Fibroblast of upper back skin (primary cell): ENCODE measurements around the gene ZNF280A.

Experiments used
- DNase-seq: peaks from one replicate; pipeline ENCODE4 v3.0.0-alpha.2; 2013

Gene ZNF280A

GRCh38 chr22:22520020-22520656, at the start of gene ZNF280A:
TSS of gene ZNF280A (minus strand) at chr22:22520270. CDS start at chr22:22515630, 4,640 bp downstream.
- peak; percentile 14 for DNase-seq

- no peak for DNase-seq
Observed at GRCh38 chr22:22569218-22569617, 49.1 kb upstream of the ZNF280A start.

GRCh38 chr22:22565981-22566380, 45.9 kb upstream of the ZNF280A start:
- DNase-seq, result peak; percentile 3

DNA sequence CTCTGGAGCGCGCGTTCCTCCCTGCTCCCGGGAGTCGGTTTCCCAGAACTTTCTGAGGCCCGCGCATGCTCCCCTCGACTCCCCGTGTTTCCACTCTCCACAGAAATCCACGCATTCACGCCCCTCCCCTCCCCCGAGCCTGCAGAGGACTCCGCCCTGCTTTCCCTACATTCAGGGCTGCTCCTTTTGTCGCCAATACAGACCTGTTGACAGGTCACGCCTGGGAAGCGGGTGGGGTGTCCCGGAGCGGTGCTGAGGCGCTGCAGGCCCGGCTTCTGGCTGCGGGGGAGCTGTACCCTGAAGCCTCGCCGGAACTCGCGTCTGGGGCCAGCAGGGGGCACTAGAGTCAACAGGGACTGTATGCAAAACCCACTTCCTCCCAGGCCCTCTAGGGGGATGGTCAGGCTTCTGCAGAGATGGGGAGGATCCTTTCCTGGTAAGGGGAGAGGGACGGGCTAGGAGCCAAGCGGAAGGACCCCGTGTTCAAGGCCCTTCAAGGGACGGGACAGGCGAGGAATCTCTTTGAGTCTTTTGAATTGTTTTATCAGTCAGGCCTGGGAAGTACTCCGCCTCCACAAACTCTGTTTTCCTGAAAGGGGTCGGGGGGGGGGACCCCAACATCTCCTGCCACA, 39.0 kb upstream of the ZNF280A start, which contains the start of gene PRAME:
Gene PRAME (minus strand): TSS at position 294 of the 632 bp plus-strand sequence. CDS start 2,433 bp downstream, outside the sequence.
- peak; percentile 1 for DNase-seq

DNA sequence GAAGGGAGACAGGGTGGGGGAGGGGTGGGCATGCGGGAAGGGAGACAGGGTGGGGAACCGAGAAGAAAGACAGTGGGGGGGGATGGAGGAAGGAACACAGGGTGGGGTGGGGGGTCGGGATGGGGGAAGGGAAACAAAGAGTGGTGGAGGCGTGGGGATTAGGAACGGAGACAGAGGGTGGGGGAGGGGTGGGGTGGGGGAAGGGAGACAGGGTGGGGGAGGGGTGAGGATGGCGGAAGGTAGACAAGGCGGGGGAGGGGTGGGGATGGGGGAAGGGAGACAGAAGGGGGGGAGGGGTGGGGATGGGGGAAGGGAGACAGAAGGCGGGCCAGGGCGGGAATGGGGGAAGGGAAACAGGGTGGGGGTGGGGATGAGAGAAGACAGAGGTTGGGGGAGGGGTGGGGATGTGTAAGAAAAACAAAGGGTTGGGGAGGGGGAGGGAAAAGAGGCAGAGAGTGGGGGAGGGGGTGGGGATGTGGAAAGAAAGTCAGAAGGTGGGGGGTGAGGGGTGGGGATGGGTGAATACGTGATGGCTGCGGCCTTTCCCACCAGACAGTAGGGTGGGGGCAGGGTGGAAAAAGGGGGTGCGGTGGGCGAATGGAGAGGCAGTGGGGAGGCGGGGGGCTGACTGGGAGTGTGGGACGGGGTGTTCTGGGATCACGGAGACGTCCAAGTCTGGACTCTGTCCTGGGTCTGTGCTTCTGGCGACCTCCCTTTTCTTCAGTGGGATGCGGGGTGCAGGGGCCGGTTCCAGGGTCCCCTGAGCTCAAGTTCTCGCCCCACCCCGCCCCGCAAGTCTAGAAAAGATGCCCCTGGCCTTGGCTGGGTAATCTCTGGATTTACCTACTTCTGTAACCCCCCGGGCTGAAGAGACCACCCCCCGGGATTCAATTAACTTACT, 38.3 kb upstream of the ZNF280A start:
- DNase-seq, result no peak

GRCh38 chr22:22556995-22557925, 37.2 kb upstream of the ZNF280A start:
- no peak for DNase-seq

- DNase-seq, result no peak
Observed at GRCh38 chr22:22556578-22556977, 36.5 kb upstream of the ZNF280A start.

DNA sequence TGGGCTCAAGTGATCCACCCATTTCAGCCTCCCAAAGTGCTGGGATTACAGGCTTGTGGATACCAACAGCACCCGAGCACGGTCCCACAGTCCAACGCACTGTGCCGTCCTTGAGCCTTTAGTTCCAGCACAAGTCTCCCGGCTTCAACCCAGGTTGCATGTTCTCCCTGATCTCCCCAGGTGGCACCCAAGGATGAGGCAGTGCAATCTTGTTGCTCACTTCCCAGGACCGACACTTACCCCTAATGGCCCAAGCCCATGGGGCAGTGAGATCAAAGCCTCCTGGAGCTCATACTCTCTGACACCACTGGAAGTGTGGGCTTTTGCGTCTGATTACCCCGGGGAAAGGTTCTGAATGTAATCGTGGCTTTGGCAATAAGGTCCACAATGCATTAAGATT, 35.5 kb upstream of the ZNF280A start:
- no peak for DNase-seq

DNA sequence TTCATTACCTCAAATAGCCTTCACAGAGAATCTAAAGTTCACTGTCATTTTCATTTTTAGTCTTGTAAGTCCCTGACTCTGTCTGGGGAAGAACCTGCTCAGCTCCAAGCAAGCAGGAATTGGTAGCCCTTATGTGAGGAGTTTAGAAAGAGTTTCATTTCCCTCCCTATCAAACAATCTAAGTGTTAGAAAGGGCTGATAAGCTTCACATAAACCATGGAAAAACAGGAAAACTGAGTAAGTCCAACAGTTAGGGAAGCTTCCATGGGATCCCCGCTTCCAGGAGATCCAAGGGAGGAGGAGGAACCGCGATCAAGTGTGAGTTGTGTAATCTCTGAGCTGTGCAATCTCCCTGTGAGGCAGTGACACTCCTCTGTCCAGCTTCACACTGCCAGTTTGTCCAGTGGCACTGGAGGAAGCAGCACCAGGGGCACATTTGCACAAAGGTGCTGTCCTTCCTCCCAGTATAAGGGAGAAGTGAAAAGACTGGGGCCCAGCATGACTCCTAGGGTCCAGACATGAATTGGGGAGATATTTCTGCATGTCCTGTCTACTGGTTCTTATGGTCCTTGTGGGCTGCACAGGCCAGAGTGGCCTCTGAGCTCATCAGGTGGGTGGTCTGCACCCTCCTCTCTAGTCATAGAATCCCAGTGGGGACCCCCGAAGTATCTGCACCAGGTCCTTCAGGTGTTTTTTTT, 34.7 kb upstream of the ZNF280A start:
- DNase-seq, result no peak

GRCh38 chr22:22553735-22554586, 33.9 kb upstream of the ZNF280A start:
- no peak for DNase-seq

DNA sequence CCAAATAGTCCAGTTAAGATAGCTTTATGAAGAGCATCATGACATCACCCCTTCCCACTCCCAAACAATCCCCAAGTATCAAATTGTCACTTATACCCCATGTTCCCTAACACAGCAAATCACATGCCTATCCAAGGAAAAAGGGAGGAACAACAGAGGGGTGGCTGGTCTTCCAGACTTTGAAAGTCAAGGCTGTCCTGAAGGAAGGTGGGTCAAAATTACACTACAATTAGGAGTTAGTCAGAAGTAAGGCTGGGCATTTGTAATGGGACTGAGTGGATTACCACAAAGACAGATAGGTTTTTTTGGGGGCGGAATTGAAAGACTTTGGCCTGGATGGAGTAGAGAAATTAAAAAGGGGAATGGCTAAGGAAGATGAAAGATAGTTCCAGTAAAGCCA, 33.1 kb upstream of the ZNF280A start:
- DNase-seq, result no peak

GRCh38 chr22:22552630-22553029, 32.6 kb upstream of the ZNF280A start:
- DNase-seq, result no peak

- no peak for DNase-seq
Observed at GRCh38 chr22:22550789-22551434, 30.8 kb upstream of the ZNF280A start.

- no peak for DNase-seq
Observed at GRCh38 chr22:22548910-22549309, 28.8 kb upstream of the ZNF280A start.

GRCh38 chr22:22548317-22548716, 28.2 kb upstream of the ZNF280A start:
- no peak for DNase-seq

- no peak for DNase-seq
Observed at GRCh38 chr22:22547692-22548300, 27.7 kb upstream of the ZNF280A start.

GRCh38 chr22:22547226-22547625, 27.2 kb upstream of the ZNF280A start:
- DNase-seq, result no peak

DNA sequence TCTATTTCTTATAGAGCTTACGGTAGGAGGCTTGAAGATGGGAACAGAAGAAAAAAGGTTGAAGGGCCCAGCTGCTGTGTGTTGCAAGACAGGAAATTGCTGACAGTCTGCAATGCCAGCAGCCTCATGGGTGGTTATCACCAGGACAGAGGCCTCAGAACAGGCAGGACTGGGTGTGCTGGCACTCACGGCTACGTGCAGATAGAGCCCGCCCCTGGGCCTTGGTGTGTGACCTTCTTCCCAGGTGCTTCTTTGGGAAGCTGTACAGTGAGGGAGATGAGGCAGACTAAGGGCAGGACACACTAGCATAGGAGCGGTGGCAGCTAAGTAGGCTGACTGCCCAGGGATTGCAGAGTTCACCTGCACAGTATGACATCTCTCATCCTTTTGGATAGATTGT, 26.4 kb upstream of the ZNF280A start:
- no peak for DNase-seq

DNA sequence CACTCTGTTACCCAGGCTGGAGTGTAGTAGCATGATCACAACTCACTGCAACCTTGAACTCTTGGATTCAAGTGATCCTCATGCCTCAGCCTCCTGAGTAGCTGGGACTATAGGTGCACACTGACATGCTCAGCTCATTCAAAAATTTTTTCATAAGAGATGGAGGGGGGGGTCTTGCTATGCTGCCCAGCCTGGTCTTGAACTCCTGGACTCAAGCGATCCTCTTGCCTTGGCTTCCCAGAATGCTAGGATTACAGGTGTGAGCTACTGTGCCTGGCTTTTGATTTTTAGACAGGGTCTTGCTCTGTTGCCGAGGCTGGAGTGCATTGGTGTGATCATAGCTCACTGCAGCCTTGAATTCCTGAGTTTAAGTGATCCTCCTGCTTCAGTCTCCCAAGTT, 25.0 kb upstream of the ZNF280A start:
- no peak for DNase-seq
